Nephron progenitor cell (in vitro differentiated cells): ENCODE measurements around the gene SCARF2.
"Not testable (repeated sequence)": the region's sequence is repeated elsewhere in the genome, so short reads cannot be mapped to it uniquely, and the experiment has no call there.

Experiments
- DNase-seq: peaks from one replicate; pipeline ENCODE4 v3.0.0; 2021
- H3K27ac Mint-ChIP-seq: 2 replicates; pipeline ENCODE4 v1.8.0; 2021; ENCODE audit warnings: mild to moderate bottlenecking, moderate library complexity, mixed read lengths
- H3K27me3 Mint-ChIP-seq: 2 replicates; pipeline ENCODE4 v1.8.0; 2021; ENCODE audit warnings: mild to moderate bottlenecking, low read depth, mixed read lengths; ENCODE audit not compliant: poor library complexity
- H3K36me3 Mint-ChIP-seq: 2 replicates; pipeline ENCODE4 v1.8.0; 2021; ENCODE audit warnings: low read depth, mixed read lengths
- H3K4me1 Mint-ChIP-seq: 2 replicates; pipeline ENCODE4 v1.8.0; 2021; ENCODE audit warnings: mixed read lengths
- H3K4me3 Mint-ChIP-seq: 2 replicates; pipeline ENCODE4 v1.8.0; 2021; ENCODE audit warnings: mild to moderate bottlenecking, moderate library complexity, mixed read lengths
- H3K9me3 Mint-ChIP-seq: 2 replicates; pipeline ENCODE4 v1.8.0; 2021; ENCODE audit warnings: mild to moderate bottlenecking, moderate library complexity, mixed read lengths
- TF ChIP-seq, protein P1 (sequence below): fragments of 200-600 bp; sonication (generic); IDR thresholded peaks from 2 replicates; pipeline ENCODE4 v1.5.0; 2021; ENCODE audit warnings: antibody characterized with exemption

Gene SCARF2

DNA sequence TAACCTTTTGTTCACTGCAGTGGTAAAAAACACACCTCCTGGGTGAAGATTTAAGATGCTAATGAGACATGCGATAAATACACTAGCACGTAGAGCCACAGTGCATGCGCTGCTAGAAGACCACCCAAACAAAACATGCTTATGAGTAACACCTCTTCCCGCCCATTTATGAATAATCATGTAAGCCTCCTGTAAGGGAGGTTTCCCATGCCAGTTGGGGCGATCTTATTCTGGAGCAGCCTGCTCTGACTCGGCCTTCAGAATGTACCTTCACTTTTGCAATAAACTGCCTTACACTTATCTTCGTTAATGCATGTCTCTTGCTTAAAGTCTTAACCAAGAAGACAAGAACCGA is 18.1 kb upstream of the SCARF2 start:
- Mint-ChIP-seq H3K4me1 (peaks cover 25% of the 10 kb centered on the region), H3K27ac (no peak overlapping the region), H3K9me3 (no peaks in the 10 kb centered on the region), H3K36me3 (peaks cover 35% of the 10 kb centered on the region), H3K4me3 (no peak overlapping the region), H3K27me3 (peaks cover 13% of the 10 kb centered on the region)
- DNase-seq: no peak
- TF ChIP-seq, protein P1, sequence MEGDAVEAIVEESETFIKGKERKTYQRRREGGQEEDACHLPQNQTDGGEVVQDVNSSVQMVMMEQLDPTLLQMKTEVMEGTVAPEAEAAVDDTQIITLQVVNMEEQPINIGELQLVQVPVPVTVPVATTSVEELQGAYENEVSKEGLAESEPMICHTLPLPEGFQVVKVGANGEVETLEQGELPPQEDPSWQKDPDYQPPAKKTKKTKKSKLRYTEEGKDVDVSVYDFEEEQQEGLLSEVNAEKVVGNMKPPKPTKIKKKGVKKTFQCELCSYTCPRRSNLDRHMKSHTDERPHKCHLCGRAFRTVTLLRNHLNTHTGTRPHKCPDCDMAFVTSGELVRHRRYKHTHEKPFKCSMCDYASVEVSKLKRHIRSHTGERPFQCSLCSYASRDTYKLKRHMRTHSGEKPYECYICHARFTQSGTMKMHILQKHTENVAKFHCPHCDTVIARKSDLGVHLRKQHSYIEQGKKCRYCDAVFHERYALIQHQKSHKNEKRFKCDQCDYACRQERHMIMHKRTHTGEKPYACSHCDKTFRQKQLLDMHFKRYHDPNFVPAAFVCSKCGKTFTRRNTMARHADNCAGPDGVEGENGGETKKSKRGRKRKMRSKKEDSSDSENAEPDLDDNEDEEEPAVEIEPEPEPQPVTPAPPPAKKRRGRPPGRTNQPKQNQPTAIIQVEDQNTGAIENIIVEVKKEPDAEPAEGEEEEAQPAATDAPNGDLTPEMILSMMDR: no peak

DNA sequence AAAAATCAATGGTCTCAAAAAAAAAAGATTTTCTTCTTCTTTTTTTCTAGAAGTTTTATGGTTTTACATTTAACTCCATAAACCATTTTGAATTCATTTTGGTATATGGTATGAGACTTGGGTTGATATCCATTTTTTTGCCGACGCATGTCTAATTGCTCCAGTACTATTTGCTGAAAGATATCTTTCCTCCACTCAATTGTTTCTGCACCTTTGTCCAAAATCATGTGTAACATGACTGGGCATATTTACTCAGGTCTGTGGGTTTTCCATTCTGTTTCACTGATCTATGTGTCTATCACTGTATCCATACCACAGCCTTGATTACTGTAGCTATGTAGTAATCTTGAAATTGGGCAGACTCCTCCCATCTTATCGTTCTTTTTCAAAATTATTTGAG is 15.6 kb upstream of the SCARF2 start:
- H3K36me3 Mint-ChIP-seq: peaks cover 40% of the 10 kb centered on the region
- peaks cover 10% of the 10 kb centered on the region for H3K27me3 Mint-ChIP-seq
- H3K27ac Mint-ChIP-seq: no peak overlapping the region
- peaks cover 18% of the 10 kb centered on the region for H3K4me1 Mint-ChIP-seq
- H3K4me3 Mint-ChIP-seq: no peak overlapping the region
- no peak for DNase-seq
- TF ChIP-seq, protein P1: no peak
- no peaks in the 10 kb centered on the region for H3K9me3 Mint-ChIP-seq

DNA sequence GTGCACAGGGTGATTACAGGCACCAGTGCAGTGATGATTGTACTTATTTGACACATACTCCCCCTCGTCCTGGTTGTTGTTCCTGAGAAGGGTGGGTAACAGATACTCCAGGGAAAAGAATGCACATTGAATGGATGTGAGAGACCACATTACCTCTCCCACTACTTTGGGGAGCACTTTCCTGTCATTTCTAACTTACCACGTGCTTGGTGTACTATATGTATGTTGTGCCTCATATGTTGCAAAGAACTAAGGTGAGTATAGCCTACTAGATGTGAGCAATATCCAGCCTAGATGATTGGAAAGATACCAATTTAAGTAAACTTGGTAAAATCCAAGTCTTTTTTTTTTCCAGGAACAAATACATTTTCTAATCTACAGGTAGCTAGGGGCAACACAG is 14.3 kb upstream of the SCARF2 start:
- H3K36me3 Mint-ChIP-seq: peaks cover 43% of the 10 kb centered on the region
- H3K4me3 Mint-ChIP-seq: no peak overlapping the region
- DNase-seq: no peak
- no peak overlapping the region for H3K27ac Mint-ChIP-seq
- H3K4me1 Mint-ChIP-seq: peaks cover 18% of the 10 kb centered on the region
- peaks cover 10% of the 10 kb centered on the region for H3K27me3 Mint-ChIP-seq
- TF ChIP-seq, protein P1: no peak
- H3K9me3 Mint-ChIP-seq: no peaks in the 10 kb centered on the region

DNA sequence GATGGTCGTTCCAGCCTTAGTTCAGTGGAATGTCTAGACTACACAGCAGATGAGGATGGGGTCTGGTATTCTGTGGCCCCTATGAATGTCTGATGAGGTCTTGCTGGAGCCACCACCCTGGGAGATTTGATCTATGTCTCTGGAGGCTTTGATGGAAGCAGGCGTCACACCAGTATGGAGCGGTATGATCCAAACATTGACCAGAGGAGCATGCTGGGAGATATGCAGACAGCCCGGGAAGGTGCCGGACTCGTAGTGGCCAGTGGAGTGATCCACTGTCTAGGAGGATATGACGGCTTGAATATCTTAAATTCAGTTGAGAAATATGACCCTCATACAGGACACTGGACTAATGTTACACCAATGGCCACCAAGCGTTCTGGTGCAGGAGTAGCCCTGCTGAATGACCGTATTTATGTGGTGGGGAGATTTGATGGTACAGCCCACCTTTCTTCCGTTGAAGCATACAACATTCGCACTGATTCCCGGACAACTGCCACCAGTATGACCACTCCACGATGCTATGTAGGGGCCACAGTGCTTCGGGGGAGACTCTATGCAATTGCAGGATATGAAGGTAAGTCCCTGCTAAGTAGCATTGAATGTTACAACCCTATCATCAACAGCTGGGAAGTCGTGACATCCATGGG is 13.6 kb upstream of the SCARF2 start:
- not testable (repeated sequence) for DNase-seq, H3K27ac Mint-ChIP-seq, H3K9me3 Mint-ChIP-seq, H3K4me3 Mint-ChIP-seq
- H3K4me1 Mint-ChIP-seq: peaks cover 13% of the 10 kb centered on the region
- peaks cover 49% of the 10 kb centered on the region for H3K36me3 Mint-ChIP-seq
- peaks cover 10% of the 10 kb centered on the region for H3K27me3 Mint-ChIP-seq

DNA sequence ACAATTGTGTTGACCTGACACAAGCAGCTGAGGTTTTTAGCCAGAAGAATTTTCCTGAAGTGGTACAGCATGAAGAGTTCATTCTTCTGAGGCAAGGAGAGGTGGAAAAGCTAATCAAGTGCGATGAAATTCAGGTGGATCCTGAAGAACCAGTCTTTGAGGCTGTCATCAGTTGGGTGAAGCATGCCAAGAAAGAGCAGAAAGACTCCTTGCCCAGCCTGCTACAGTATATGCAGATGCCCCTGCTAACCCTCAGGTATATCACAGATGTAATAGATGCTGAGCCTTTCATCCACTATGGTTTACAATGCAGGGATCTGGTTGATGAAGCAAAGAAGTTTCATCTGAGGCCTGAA is 12.9 kb upstream of the SCARF2 start:
- H3K27me3 Mint-ChIP-seq: peaks cover 5% of the 10 kb centered on the region
- H3K36me3 Mint-ChIP-seq: peaks cover 48% of the 10 kb centered on the region
- peaks cover 6% of the 10 kb centered on the region for H3K4me1 Mint-ChIP-seq
- no peak overlapping the region for H3K27ac Mint-ChIP-seq
- H3K9me3 Mint-ChIP-seq: no peaks in the 10 kb centered on the region
- TF ChIP-seq, protein P1: no peak
- H3K4me3 Mint-ChIP-seq: no peak overlapping the region
- no peak for DNase-seq

DNA sequence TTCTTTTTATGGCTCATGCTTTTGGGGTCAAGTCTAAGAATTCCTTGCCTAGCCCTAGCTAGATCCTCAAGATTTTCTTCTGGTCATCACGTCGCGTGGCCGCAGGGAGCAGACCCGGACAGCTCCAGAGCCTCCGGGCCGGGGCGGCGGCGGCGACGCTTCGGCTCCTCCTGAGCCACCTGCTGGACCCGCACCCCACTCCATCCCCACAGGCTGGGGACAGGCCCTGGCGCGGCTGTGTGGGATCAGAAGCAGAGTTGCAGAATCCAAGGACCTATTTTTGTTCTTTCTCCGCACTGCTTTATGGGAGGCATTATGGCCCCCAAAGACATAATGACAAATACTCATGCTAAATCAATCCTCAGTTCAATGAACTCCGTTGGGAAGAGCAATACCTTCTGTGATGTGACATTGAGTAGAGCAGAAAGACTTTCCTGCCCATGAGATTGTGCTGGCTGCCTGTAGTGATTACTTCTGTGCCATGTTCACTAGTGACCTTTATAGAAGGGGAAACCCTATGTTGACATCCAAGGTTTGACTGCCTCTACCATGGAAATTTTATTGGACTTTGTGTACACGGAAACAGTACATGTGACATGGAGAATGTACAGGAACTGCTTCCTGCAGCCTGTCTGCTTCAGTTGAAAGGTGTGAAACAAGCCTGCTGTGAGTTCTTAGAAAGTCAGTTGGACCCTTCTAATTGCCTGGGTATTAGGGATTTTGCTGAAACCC is 12.4 kb upstream of the SCARF2 start:
- peaks cover 45% of the 10 kb centered on the region for H3K36me3 Mint-ChIP-seq
- TF ChIP-seq, protein P1: no peak
- no peaks in the 10 kb centered on the region for H3K9me3 Mint-ChIP-seq
- DNase-seq: no peak
- no peak overlapping the region for H3K27ac Mint-ChIP-seq
- peaks cover 2% of the 10 kb centered on the region for H3K4me1 Mint-ChIP-seq
- peaks cover 5% of the 10 kb centered on the region for H3K27me3 Mint-ChIP-seq
- no peak overlapping the region for H3K4me3 Mint-ChIP-seq
